Pancreas (tissue), 10 donors: ENCODE results near the gene ROR1. TPM values are rescaled to one million over a fixed set of nuclear protein-coding genes. Genes with fewer than 3 reads are reported as not detected.

Experiments used
- ATAC-seq, 4 donors: fragments of 200-7000 bp; cut with Tn5 transposase; one replicate each; pipeline versions ENCODE4 v1.8.0 to v1.9.1; 2020; ENCODE audit warnings: mild to moderate bottlenecking in 4 of 4, moderate library complexity in 4 of 4
- DNase-seq, 6 donors: peaks; one replicate each; pipeline ENCODE4 v3.0.0-alpha.2; 2020
- FAIRE-seq: peaks from 2 replicates; lab custom pipeline; 2012; peaks lifted over from hg19 to GRCh38; lab: Jason Lieb, UNC
- H3K27ac ChIP-seq, 4 donors: fragments of 200-600 bp; sonication (generic); 1 replicate in 3 of 4; 2 replicates in 1 of 4; pipeline versions ENCODE4 v1.5.0 to v1.8.0; 2020
- H3K27me3 ChIP-seq, 4 donors: fragments of 200-600 bp; one replicate each; pipeline ENCODE4 v1.8.0; 2021
- H3K36me3 ChIP-seq, 3 donors: fragments of 200-600 bp; sonication (generic) in 1 of 3; one replicate each; pipeline versions ENCODE4 v1.5.0 to v1.8.0; 2020 to 2021
- H3K4me1 ChIP-seq, 3 donors: fragments of 200-600 bp; one replicate each; pipeline ENCODE4 v1.8.0; 2021
- H3K4me3 ChIP-seq, 4 donors: fragments of 200-600 bp; sonication (generic) in 2 of 4; one replicate each; pipeline versions ENCODE4 v1.5.0 to v1.8.0; 2020 to 2021
- H3K9me3 ChIP-seq, 4 donors: fragments of 200-600 bp; one replicate each; pipeline ENCODE4 v1.8.0; 2021
- WGBS, 2 donors: extraction: QIAGEN DNeasy Blood & Tissue Kit; methylation state at CpG; one replicate each; pipeline ENCODE4 v1.1.7; 2013; 5-methylcytosine and 5-hydroxymethylcytosine counted together
- intact Hi-C, 3 donors: fragments of 100-400 bp; cut with DNase I; formaldehyde crosslinking; loops; one replicate each; pipeline versions ENCODE4 v1.11.1 to v1.14.2; 2022
- polyA plus RNA-seq, 2 donors: library from polyadenylated mRNA; stranded (reverse); fragments of 200-250 nt; gene quantifications; one replicate each; pipeline ENCODE4 v1.2.3, GENCODE V29; 2013
- total RNA-seq, 6 donors: library from RNA; stranded (reverse); fragmentation: NEBNext Ultra II Directional in 4 of 6; extraction: Animal tissue kit (Norgen Biotek cat#: 25700) in 4 of 6; gene quantifications; one replicate each; pipeline versions ENCODE4 v1.2.1 to v1.2.4, GENCODE V29; 2021 to 2023
- TF ChIP-seq, protein P1 (sequence below), 4 donors: fragments of 200-600 bp; sonication (generic) in 3 of 4; IDR thresholded peaks; one replicate each; pipeline versions ENCODE4 v1.5.0 to v1.8.0; 2021; ENCODE audit warnings: antibody characterized with exemption in 4 of 4
- donor health status: healthy with polysubstance abuse.
- donor health status: DM: no; HTN: no; CAD: no; lungs with moderate emphysema.
- donor health status: DM: no; HTN: no; CAD: no.
- donor health status: control.
- donor health status: control.
- donor health status: Bipolar disorder and iron deficiency.
- donor health status: DM: yes; HTN: yes; CAD: no.
- donor health status: DM: no; HTN: no; CAD: no.
- donor health status: DM: no; HTN: no; CAD: no.
- donor health status: DM: yes; HTN: yes; CAD: no.

ROR1 gene
- total and polyA plus RNA-seq, 8 donors = 1.3 to 18.5 (median 7.3) TPM

DNA sequence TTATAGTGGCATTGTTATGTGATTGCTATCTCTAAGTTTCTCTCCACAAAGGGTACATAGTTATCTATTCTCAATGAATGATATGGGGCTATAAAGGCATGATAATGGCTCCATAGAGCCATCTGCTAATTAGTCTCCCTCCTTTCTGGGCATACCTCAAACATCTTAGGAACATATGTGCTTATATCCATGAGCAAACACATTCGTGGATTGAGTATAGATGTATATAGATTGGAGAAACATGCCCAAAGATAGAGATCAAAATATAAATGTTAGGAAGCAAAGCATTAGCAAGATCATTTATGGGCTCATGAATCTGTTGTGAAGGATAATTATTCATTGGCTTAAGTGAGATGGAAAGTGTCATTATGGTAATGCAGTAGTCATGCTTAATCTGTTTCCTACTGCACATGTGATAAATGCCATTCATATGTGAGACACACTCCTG lies 273.8 kb downstream of the ROR1 start:
- H3K4me1 ChIP-seq = peaks cover 3 to 8% (median 5%) of the 10 kb centered on the region in 3 donors
- H3K27ac ChIP-seq = no peak overlapping the region
- H3K9me3 ChIP-seq = no peaks in the 10 kb centered on the region
- no peaks in the 10 kb centered on the region for H3K36me3 ChIP-seq
- DNase-seq (no peak), ATAC-seq (no peak), FAIRE-seq (no peak)
- intact Hi-C loops = no loop called here
- 71 to 76% methylated on average over 1 of the region's 1 CpG for WGBS, 2 donors
- no peak overlapping the region for H3K4me3 ChIP-seq
- TF ChIP-seq, protein P1, sequence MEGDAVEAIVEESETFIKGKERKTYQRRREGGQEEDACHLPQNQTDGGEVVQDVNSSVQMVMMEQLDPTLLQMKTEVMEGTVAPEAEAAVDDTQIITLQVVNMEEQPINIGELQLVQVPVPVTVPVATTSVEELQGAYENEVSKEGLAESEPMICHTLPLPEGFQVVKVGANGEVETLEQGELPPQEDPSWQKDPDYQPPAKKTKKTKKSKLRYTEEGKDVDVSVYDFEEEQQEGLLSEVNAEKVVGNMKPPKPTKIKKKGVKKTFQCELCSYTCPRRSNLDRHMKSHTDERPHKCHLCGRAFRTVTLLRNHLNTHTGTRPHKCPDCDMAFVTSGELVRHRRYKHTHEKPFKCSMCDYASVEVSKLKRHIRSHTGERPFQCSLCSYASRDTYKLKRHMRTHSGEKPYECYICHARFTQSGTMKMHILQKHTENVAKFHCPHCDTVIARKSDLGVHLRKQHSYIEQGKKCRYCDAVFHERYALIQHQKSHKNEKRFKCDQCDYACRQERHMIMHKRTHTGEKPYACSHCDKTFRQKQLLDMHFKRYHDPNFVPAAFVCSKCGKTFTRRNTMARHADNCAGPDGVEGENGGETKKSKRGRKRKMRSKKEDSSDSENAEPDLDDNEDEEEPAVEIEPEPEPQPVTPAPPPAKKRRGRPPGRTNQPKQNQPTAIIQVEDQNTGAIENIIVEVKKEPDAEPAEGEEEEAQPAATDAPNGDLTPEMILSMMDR (IDR thresholded peaks at IDR 0.05) = no peak
- no peaks in the 10 kb centered on the region for H3K27me3 ChIP-seq

DNA sequence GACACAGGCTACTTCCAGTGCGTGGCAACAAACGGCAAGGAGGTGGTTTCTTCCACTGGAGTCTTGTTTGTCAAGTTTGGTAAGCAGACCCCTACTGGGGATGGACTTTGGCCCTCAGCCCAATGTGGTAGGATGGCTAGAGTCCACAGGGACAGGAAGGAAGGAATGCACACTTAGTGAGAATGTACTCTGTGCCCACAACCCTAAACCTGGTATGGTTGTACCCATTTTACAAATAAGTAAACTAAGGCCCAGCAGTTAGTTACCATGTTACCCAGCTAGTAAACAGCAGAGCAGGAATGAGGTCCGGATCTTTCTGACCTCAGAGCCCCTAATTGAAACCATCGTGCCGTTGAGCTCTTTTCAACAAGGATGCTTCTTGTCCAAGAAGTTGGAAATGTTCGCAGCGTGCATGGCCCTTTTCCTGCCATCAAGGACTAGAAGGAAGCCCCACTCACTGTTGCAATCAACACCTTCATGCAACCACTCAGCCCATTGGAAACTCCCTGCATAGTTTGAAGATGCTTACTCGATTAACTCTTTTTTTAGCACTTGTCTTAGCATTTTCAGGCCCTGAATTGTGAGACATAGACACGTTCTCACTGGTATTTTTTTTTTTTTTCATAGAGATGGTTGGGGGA lies 276.2 kb downstream of the ROR1 start:
- Histone ChIP-seq H3K9me3 (no peaks in the 10 kb centered on the region), H3K36me3 (no peaks in the 10 kb centered on the region), H3K4me3 (no peak overlapping the region), H3K27me3 (no peaks in the 10 kb centered on the region), H3K4me1 (peaks cover 3 to 6% (median 5%) of the 10 kb centered on the region in 3 donors), H3K27ac (no peak overlapping the region)
- FAIRE-seq (no peak), ATAC-seq (no peak), DNase-seq (no peak)
- TF ChIP-seq, protein P1 (IDR thresholded peaks at IDR 0.05) = no peak
- intact Hi-C loops = no loop called here
- WGBS, 2 donors = 93 to 94% methylated on average over 9 of the region's 9 CpGs

DNA sequence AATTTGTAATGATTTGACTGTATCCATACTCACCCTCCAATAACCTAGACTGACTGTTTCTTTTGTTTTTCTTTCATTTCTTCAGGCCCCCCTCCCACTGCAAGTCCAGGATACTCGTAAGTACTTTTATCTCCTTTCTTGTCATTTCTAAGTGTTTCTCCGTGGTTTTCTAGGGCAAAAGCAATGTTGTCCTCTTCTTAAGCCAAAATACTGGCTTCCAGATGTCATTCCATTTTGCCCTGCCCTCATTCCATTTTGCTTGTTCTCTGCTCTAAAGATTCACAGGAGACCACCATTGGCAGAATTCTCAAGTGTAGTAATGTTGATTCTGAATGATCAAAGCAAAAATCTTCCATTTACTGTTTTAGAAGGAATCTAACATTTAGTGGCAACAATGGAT lies 276.8 kb downstream of the ROR1 start:
- H3K4me1 ChIP-seq = peaks cover 3 to 6% (median 5%) of the 10 kb centered on the region in 3 donors
- H3K4me3 ChIP-seq = no peak overlapping the region
- intact Hi-C loops = no loop called here
- 79 to 83% methylated on average over 2 of the region's 2 CpGs for WGBS, 2 donors
- H3K27me3 ChIP-seq = no peaks in the 10 kb centered on the region
- H3K27ac ChIP-seq = no peak overlapping the region
- no peaks in the 10 kb centered on the region for H3K9me3 ChIP-seq
- no peak for DNase-seq
- H3K36me3 ChIP-seq = no peaks in the 10 kb centered on the region
- FAIRE-seq = no peak
- no peak for ATAC-seq
- TF ChIP-seq, protein P1 (IDR thresholded peaks at IDR 0.05) = no peak

DNA sequence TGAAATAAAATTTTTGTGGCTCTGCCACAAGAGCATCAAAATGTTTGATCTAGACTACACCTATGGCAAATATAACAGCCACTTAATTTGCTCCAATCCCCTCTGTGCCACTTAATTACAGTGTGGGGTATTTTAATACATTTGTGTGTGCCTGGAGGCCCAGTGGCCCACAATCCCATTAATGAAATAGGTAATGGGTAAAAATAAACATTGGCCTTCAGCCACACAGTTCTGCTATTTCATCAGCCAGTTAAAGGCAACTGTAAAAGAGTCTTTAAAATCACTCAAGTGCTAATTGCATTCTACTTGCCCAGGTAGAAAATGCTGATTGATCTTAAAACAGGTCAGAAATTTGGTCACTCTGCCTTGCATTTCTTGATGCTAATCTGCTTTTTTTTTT lies 278.0 kb downstream of the ROR1 start:
- DNase-seq (no peak), ATAC-seq (peak; percentile 58 to 77 (median 66)), FAIRE-seq (no peak)
- TF ChIP-seq, protein P1 (IDR thresholded peaks at IDR 0.05) = no peak
- Histone ChIP-seq H3K4me3 (no peak overlapping the region), H3K36me3 (no peaks in the 10 kb centered on the region), H3K9me3 (no peaks in the 10 kb centered on the region), H3K27me3 (no peaks in the 10 kb centered on the region), H3K4me1 (peaks cover 3 to 6% (median 5%) of the 10 kb centered on the region in 3 donors), H3K27ac (no peak overlapping the region)
- intact Hi-C loops = no loop called here

DNA sequence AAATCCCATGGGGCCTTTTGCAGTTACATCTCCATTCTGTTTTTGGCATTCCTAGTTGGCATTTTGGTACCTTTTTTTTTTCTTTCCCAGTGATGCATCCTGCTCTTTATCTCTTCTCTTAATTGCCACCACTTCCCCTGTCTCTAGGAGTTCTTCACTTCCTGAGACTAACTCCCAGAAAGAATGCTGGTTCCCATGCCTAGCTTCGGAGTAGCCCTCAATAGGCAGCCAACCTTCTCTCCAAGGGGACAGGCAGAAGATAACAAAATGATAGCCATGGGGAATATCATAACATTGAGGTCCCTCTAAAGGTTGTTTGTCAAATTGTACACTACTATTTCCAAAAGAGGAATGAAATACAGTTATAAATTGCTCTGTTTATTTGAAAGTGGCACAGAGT lies 279.0 kb downstream of the ROR1 start:
- Histone ChIP-seq H3K27ac (no peak overlapping the region), H3K4me3 (no peak overlapping the region), H3K4me1 (peaks cover 3 to 6% (median 5%) of the 10 kb centered on the region in 3 donors), H3K9me3 (no peaks in the 10 kb centered on the region), H3K36me3 (no peaks in the 10 kb centered on the region), H3K27me3 (no peaks in the 10 kb centered on the region)
- FAIRE-seq (no peak), ATAC-seq (no peak), DNase-seq (no peak)
- intact Hi-C loops = no loop called here
- 95 to 100% methylated on average over 1 of the region's 1 CpG for WGBS, 2 donors
- TF ChIP-seq, protein P1 (IDR thresholded peaks at IDR 0.05) = no peak
